Neural progenitor cell (in vitro differentiated cells): ENCODE results near the gene ZBTB46. TPM values are rescaled to one million over a fixed set of nuclear protein-coding genes. Genes with fewer than 3 reads are reported as not detected.
A peak's percentile ranks its signal among the peaks of the same experiment; 100 is the strongest.

ENCODE experiments used
- DNase-seq: peaks from one replicate; pipeline ENCODE4 v3.0.0-alpha.2; 2016; ENCODE audit warnings: low spot score
- H2AFZ ChIP-seq: fragments of 200-600 bp; sonication (generic); replicated peaks from 2 replicates; pipeline ENCODE4 v1.6.1; 2016; ENCODE audit warnings: antibody characterized with exemption
- H3F3A ChIP-seq: fragments of 200-600 bp; sonication (generic); 2 replicates; pipeline ENCODE4 v1.6.1; 2016; ENCODE audit warnings: antibody characterized with exemption, low read depth
- H3K27ac ChIP-seq: fragments of 200-600 bp; sonication (generic); 2 replicates; pipeline ENCODE4 v1.5.1; 2016; ENCODE audit warnings: mild to moderate bottlenecking
- H3K27me3 ChIP-seq: fragments of 200-600 bp; sonication (generic); 2 replicates; pipeline ENCODE4 v1.6.1; 2016; ENCODE audit warnings: mild to moderate bottlenecking, moderate library complexity
- H3K36me3 ChIP-seq: fragments of 200-600 bp; sonication (generic); 2 replicates; pipeline ENCODE4 v1.5.1; 2016
- H3K4me1 ChIP-seq: fragments of 200-600 bp; sonication (generic); 2 replicates; pipeline ENCODE4 v1.6.1; 2016; ENCODE audit warnings: mixed run types
- H3K4me2 ChIP-seq: fragments of 200-600 bp; sonication (generic); 2 replicates; pipeline ENCODE4 v1.6.1; 2016
- H3K4me3 ChIP-seq: fragments of 200-600 bp; sonication (generic); 2 replicates; pipeline ENCODE4 v1.5.1; 2016
- H3K79me2 ChIP-seq: fragments of 200-600 bp; sonication (generic); 2 replicates; pipeline ENCODE4 v1.6.1; 2016; ENCODE audit warnings: low read depth
- H3K9ac ChIP-seq: fragments of 200-600 bp; sonication (generic); 2 replicates; pipeline ENCODE4 v1.6.1; 2016
- H3K9me3 ChIP-seq: fragments of 200-600 bp; sonication (generic); 2 replicates; pipeline ENCODE4 v1.5.1; 2016; ENCODE audit warnings: low read depth
- H4K20me1 ChIP-seq: fragments of 200-600 bp; sonication (generic); 2 replicates; pipeline ENCODE4 v1.6.1; 2016; ENCODE audit warnings: low read depth
- H3K27ac Mint-ChIP-seq: 3 replicates; pipeline ENCODE4 v1.8.0; 2021; ENCODE audit warnings: mixed read lengths
- H3K27me3 Mint-ChIP-seq: 2 replicates; pipeline ENCODE4 v1.8.0; 2022; ENCODE audit warnings: low read depth, mild to moderate bottlenecking, inconsistent platforms, moderate library complexity, mixed read lengths; ENCODE audit not compliant: insufficient read depth
- H3K36me3 Mint-ChIP-seq: 3 replicates; pipeline ENCODE4 v1.8.0; 2021; ENCODE audit warnings: mixed read lengths
- H3K4me1 Mint-ChIP-seq: 3 replicates; pipeline ENCODE4 v1.8.0; 2021; ENCODE audit warnings: mixed read lengths
- H3K4me3 Mint-ChIP-seq: 3 replicates; pipeline ENCODE4 v1.8.0; 2021; ENCODE audit warnings: mild to moderate bottlenecking, moderate library complexity, mixed read lengths
- H3K9me3 Mint-ChIP-seq: 3 replicates; pipeline ENCODE4 v1.8.0; 2020; ENCODE audit warnings: mixed read lengths
- CTCF ChIP-seq: fragments of 200-600 bp; sonication (generic); IDR thresholded peaks from 2 replicates; pipeline ENCODE4 v1.5.1; 2017; ENCODE audit warnings: antibody characterized with exemption, mild to moderate bottlenecking
- EZH2 ChIP-seq: fragments of 200-600 bp; sonication (generic); IDR thresholded peaks from 2 replicates; pipeline ENCODE4 v1.6.1; 2017; ENCODE audit warnings: antibody characterized with exemption, mild to moderate bottlenecking, moderate library complexity
- EZH2phosphoT487 ChIP-seq: fragments of 200-600 bp; sonication (generic); IDR thresholded peaks from 2 replicates; pipeline ENCODE4 v1.6.1; 2017; ENCODE audit warnings: antibody characterized with exemption
- total RNA-seq: library from RNA; depleted of rRNA; stranded (reverse); fragments of >200 nt; gene quantifications from 2 replicates; pipeline ENCODE4 v1.2.3, GENCODE V29; 2015; ENCODE audit warnings: low replicate concordance

The ZBTB46 gene
- total RNA-seq, 1 donor from 2014 or later = 8.1 TPM

GRCh38 chr20:63846888-63847236, 15.8 kb upstream of the ZBTB46 start:
- H3K9me3 Mint-ChIP-seq = peaks cover 7% of the 10 kb centered on the region
- Histone ChIP-seq H4K20me1 (no peaks in the 10 kb centered on the region), H3F3A (peaks cover 32% of the 10 kb centered on the region), H3K27ac (no peak overlapping the region), H3K9ac (no peak overlapping the region), H3K36me3 (no peaks in the 10 kb centered on the region), H3K4me2 (peak overlapping the region; percentile 80), H3K4me3 (no peak overlapping the region), H3K9me3 (no peaks in the 10 kb centered on the region), H3K4me1 (peaks cover 23% of the 10 kb centered on the region), H3K27me3 (no peaks in the 10 kb centered on the region), H2AFZ (no peak overlapping the region), H3K79me2 (no peaks in the 10 kb centered on the region)
- H3K27me3 Mint-ChIP-seq = peaks cover 2% of the 10 kb centered on the region
- no peak overlapping the region for H3K27ac Mint-ChIP-seq
- no peak for DNase-seq
- H3K36me3 Mint-ChIP-seq = no peaks in the 10 kb centered on the region
- TF ChIP-seq EZH2 (no peak), CTCF (no peak), EZH2phosphoT487 (no peak)
- H3K4me1 Mint-ChIP-seq = peaks cover 7% of the 10 kb centered on the region
- no peak overlapping the region for H3K4me3 Mint-ChIP-seq

DNA sequence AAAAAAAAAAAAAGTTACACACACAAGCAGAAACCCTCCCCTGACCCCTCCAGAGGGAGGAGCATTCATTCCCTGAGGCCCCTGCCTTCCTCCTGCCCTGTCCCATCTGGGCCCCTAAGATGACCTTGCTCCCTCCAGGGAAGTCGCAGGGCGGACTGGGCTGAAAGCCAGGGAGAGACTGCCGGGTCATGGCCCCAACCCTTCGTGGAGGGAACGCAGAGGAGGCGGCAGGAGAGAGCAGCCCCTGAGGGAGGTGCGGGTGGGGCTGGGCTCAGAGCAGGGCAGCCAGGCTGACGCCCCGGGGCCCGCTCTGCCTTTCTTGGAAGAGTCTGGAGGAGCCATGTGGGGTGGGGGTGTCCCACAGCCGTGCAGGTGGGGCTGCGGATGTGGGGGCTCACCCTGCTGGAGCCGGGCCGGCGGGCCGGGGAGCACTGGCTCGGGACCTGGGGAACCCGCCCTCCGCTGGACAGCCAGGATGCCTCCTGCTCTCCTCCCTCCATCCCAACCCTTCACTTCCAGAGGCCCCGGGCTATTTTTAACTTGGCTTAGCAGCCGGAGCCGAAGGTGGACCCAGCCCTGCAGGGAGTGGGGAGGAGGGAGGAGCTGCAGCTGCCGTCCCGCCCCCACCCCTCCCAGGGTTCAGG, 15.2 kb upstream of the ZBTB46 start:
- H3K79me2 ChIP-seq = no peaks in the 10 kb centered on the region
- peak; percentile 66 for DNase-seq
- TF ChIP-seq EZH2 (no peak), EZH2phosphoT487 (no peak), CTCF (no peak)
- Mint-ChIP-seq H3K4me3 (peak overlapping the region; percentile 80), H3K27ac (peak overlapping the region; percentile 87), H3K36me3 (no peaks in the 10 kb centered on the region), H3K9me3 (peaks cover 6% of the 10 kb centered on the region), H3K4me1 (peaks cover 7% of the 10 kb centered on the region), H3K27me3 (peaks cover 2% of the 10 kb centered on the region)
- H3K9ac ChIP-seq = no peak overlapping the region
- H4K20me1 ChIP-seq = no peaks in the 10 kb centered on the region
- H2AFZ ChIP-seq = no peak overlapping the region
- H3K27ac ChIP-seq = no peak overlapping the region
- H3K27me3 ChIP-seq = no peaks in the 10 kb centered on the region
- H3K9me3 ChIP-seq = no peaks in the 10 kb centered on the region
- peaks cover 23% of the 10 kb centered on the region for H3K4me1 ChIP-seq
- peak overlapping the region; percentile 80 for H3K4me2 ChIP-seq
- no peaks in the 10 kb centered on the region for H3K36me3 ChIP-seq
- H3F3A ChIP-seq = peaks cover 32% of the 10 kb centered on the region
- H3K4me3 ChIP-seq = peak overlapping the region; percentile 39

GRCh38 chr20:63844511-63844991, 13.5 kb upstream of the ZBTB46 start:
- Histone ChIP-seq H3K9me3 (no peaks in the 10 kb centered on the region), H4K20me1 (no peaks in the 10 kb centered on the region), H3K9ac (no peak overlapping the region), H3K79me2 (no peaks in the 10 kb centered on the region), H3K27me3 (no peaks in the 10 kb centered on the region), H3K4me3 (no peak overlapping the region), H3K27ac (no peak overlapping the region), H3K4me2 (no peak overlapping the region), H3K36me3 (no peaks in the 10 kb centered on the region), H3K4me1 (peaks cover 23% of the 10 kb centered on the region), H3F3A (peaks cover 29% of the 10 kb centered on the region), H2AFZ (no peak overlapping the region)
- Mint-ChIP-seq H3K4me1 (peaks cover 10% of the 10 kb centered on the region), H3K36me3 (no peaks in the 10 kb centered on the region), H3K9me3 (no peaks in the 10 kb centered on the region), H3K27me3 (peaks cover 5% of the 10 kb centered on the region), H3K4me3 (peak overlapping the region; percentile 41), H3K27ac (no peak overlapping the region)
- TF ChIP-seq EZH2 (no peak), CTCF (no peak), EZH2phosphoT487 (no peak)
- no peak for DNase-seq
